Tibial nerve (tissue), 4 donors: ENCODE results near the gene CD79A. TPM values are rescaled to one million over a fixed set of nuclear protein-coding genes. Genes with fewer than 3 reads are reported as not detected.
"Not testable (repeated sequence)": the region's sequence is repeated elsewhere in the genome, so short reads cannot be mapped to it uniquely, and the experiment has no call there.

Experiments used
- DNase-seq, 2 donors: peaks; one replicate each; pipeline ENCODE4 v3.0.0-alpha.2; 2019; ENCODE audit warnings: low spot score in 2 of 2
- H3K27ac ChIP-seq, 4 donors: fragments of 200-600 bp; sonication (generic) in 3 of 4; one replicate each; pipeline ENCODE4 v1.5.1; 2017 to 2019; ENCODE audit warnings: mild to moderate bottlenecking in 1 of 4
- H3K27me3 ChIP-seq, 2 donors: fragments of 200-600 bp; sonication (generic) in 1 of 2; one replicate each; pipeline versions ENCODE4 v1.5.1 to v1.6.0; 2017 to 2019
- H3K36me3 ChIP-seq, 3 donors: fragments of 200-600 bp; sonication (generic); one replicate each; pipeline ENCODE4 v1.5.1; 2018 to 2019
- H3K4me1 ChIP-seq, 4 donors: fragments of 200-600 bp; sonication (generic) in 3 of 4; one replicate each; pipeline ENCODE4 v1.5.1; 2017 to 2019
- H3K4me3 ChIP-seq, 4 donors: fragments of 200-600 bp; sonication (generic) in 3 of 4; one replicate each; pipeline ENCODE4 v1.5.1; 2017 to 2019; ENCODE audit warnings: mild to moderate bottlenecking in 1 of 4, moderate library complexity in 1 of 4
- H3K9me3 ChIP-seq, 4 donors: fragments of 200-600 bp; sonication (generic) in 3 of 4; one replicate each; pipeline ENCODE4 v1.5.1; 2017 to 2019
- CTCF ChIP-seq, 5 experiments: fragments of 200-600 bp in 3 of 5; fragments of 450-650 bp in 2 of 5; sonication (generic) in 3 of 5; IDR thresholded peaks; one replicate each; pipeline ENCODE4 v1.5.1; 2016 to 2019; ENCODE audit warnings: antibody characterized with exemption in 5 of 5, mild to moderate bottlenecking in 3 of 5, moderate library complexity in 2 of 5
- EP300 ChIP-seq, 2 donors: sonication (generic); formaldehyde crosslinking; IDR thresholded peaks; one replicate each; pipeline ENCODE4 v1.6.1; 2017; ENCODE audit warnings: antibody characterized with exemption in 2 of 2, mild to moderate bottlenecking in 1 of 2
- POLR2A ChIP-seq, 2 donors: fragments of 450-650 bp; IDR thresholded peaks; one replicate each; pipeline ENCODE4 v1.6.1; 2017; ENCODE audit warnings: antibody characterized with exemption in 2 of 2, mild to moderate bottlenecking in 2 of 2, moderate library complexity in 2 of 2
- WGBS, 2 donors: methylation state at CpG; one replicate each; pipeline ENCODE4 v1.1.5; 2018; 5-methylcytosine and 5-hydroxymethylcytosine counted together
- total RNA-seq, 4 donors: library from RNA; depleted of rRNA; stranded (reverse); fragments of >200 nt; gene quantifications; one replicate each; pipeline ENCODE4 v1.1.0, GENCODE V29; 2016

CD79A gene
- total RNA-seq, 4 donors from 2014 or later: not detected

DNA sequence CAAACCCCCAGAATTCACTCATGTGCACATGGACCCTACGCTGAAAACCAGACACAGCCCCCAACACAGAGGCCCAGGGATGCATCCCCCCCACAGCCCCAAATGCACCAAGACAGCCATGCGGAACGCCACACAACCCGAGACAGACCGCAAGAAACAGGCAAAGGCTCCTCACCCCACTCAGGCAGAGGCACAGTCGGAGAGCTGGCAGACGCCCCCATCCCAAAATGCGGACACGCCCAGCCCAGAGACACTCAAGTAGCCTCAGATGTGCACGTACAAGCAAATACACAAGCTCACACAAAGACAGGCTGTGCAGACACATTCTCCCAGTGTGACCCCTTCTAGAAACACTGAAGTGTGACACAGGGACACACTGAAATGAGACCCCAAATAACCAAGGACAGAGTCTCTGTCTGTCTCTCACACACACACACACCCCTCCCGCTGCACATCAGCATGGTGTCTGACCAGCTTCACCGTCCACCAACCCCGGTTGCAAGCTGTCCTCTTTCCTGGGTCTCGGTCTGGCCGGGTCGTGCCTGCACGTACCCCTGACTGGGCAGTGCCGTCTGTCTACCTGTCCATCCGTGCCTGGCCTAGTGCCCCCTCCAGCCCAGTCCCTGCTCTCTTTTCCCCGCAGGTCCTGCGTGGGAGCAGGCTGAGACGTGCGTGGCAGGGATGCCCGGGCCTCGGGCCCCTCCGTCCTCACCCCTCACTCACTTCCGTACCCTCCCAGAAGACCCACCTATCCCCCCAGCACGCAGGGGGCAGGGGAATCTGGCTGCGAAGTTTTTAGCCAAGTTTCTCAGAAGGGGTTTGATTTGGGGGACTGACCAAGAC lies 35.0 kb downstream of the CD79A start:
- no peak overlapping the region for H3K27ac ChIP-seq
- DNase-seq: no peak
- H3K4me3 ChIP-seq: no peak overlapping the region
- H3K27me3 ChIP-seq: peaks cover 0 to 55% of the 10 kb centered on the region in 2 donors
- H3K9me3 ChIP-seq: no peaks in the 10 kb centered on the region
- 12 to 13% methylated on average over 15 to 21 of the region's 29 CpGs for WGBS, 2 donors
- peaks cover 0 to 18% (median 6%) of the 10 kb centered on the region in 4 donors for H3K4me1 ChIP-seq
- H3K36me3 ChIP-seq: peaks cover 0 to 13% (median 0%) of the 10 kb centered on the region in 3 donors
- TF ChIP-seq POLR2A (IDR thresholded peaks at IDR 0.05) (no peak), EP300 (IDR thresholded peaks at IDR 0.05) (no peak), CTCF (IDR thresholded peaks at IDR 0.05) (no peak)

DNA sequence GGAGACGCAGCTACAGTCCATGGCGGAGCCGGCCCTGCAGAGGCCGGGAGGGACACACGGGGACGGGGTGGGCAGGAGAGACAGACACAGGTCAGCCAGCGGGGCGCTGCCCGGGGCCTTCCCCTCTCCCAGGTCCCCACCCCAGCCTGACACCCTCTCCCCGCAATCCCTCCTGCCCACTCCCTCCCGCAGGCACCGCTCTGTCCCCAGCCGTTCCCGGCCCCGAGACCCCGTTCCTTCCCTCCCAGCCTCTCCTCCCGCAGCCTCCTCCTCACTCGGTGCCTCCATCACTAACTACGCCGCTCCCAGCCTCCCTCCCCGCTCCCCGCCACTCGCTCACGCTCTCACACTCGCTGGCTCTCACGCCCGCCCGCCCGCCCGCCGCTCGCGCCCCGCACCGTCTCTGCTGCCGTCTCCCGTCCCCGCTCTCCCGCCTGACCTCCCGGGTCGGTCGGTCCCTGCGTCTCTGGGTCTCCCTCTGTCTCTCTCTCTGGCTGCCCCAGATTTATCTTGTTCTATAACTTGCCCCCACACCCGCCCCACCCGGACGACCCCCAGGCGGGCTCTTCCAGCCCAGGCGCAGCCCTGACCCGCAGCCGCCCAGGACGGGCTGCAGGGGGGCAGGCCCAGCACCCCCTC lies 35.9 kb downstream of the CD79A start:
- Histone ChIP-seq H3K4me1 (peaks cover 0 to 18% (median 6%) of the 10 kb centered on the region in 4 donors), H3K9me3 (no peaks in the 10 kb centered on the region), H3K27ac (no peak overlapping the region), H3K36me3 (peaks cover 0 to 4% (median 0%) of the 10 kb centered on the region in 3 donors), H3K4me3 (no peak overlapping the region), H3K27me3 (peaks cover 0 to 64% of the 10 kb centered on the region in 2 donors)
- TF ChIP-seq EP300 (IDR thresholded peaks at IDR 0.05): no peak
- no peak for TF ChIP-seq POLR2A (IDR thresholded peaks at IDR 0.05)
- no peak for TF ChIP-seq CTCF (IDR thresholded peaks at IDR 0.05)
- no peak for DNase-seq
- 1 to 2% methylated on average over 43 to 51 of the region's 51 CpGs for WGBS, 2 donors

DNA sequence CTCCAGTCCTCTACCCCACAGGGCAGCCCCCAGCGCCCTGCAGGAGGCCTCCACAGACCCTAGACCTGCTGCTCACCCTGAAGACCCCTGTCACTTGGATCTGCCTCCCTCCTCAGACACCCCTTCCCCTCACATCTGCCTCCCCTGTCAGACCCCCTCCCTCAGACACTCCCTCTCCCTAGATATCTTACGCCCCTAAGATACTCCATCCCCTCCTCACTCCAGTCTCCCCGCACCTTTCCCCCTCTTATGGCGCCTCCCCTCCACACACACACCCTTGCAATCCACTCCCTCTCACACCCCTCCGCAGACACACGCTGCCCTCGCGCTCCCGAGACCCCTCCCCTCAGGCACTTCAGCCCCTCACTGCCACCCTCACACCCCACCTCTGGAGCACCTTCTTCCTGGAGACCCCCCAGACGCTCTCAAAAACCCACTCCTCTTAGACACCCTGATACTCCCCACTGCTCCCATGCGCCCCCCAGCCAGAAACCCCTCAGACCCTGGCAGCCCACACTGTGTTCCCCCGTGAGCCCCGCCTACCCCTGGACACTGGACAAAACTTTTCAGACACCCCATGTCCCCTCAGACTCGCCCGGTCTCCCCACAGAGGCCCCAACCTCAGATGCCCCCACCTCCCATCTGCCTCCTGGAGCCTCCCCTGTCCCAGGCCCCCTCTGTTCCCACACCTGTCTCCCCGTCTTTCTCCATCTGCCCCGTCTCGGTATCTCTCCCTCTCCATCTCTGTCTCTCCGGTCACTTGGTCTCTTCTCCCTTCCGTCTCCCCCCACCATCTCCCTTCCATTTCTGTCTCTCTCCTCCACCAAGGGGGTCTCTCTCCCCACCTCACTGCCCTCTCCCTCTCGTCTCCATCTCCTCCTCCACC lies 36.7 kb downstream of the CD79A start:
- no peaks in the 10 kb centered on the region for H3K36me3 ChIP-seq
- no peak for DNase-seq
- WGBS, 2 donors: 7 to 9% methylated on average over 20 to 21 of the region's 21 CpGs
- H3K4me3 ChIP-seq: no peak overlapping the region
- no peak overlapping the region for H3K27ac ChIP-seq
- H3K4me1 ChIP-seq: peaks cover 0 to 18% (median 6%) of the 10 kb centered on the region in 4 donors
- peaks cover 0 to 71% of the 10 kb centered on the region in 2 donors for H3K27me3 ChIP-seq
- H3K9me3 ChIP-seq: no peaks in the 10 kb centered on the region
- TF ChIP-seq CTCF (IDR thresholded peaks at IDR 0.05): no peak
- no peak for TF ChIP-seq EP300 (IDR thresholded peaks at IDR 0.05)
- TF ChIP-seq POLR2A (IDR thresholded peaks at IDR 0.05): no peak

DNA sequence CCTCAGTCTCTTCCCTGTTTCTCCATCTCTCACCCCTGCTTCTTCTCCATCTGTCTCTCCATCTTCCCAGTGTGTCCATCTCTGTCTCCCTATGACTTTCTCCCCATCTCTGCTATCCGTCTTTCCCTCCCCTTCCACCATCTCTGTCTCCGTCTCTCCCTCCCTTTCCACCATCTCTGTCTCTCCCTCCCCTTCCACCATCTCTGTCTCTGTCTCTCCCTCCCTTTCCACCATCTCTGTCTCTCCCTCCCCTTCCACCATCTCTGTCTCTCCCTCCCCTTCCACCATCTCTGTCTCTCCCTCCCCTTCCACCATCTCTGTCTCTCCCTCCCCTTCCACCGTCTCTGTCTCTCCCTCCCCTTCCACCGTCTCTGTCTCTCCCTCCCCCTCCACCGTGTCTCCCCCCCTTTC lies 37.4 kb downstream of the CD79A start:
- DNase-seq, H3K4me3 ChIP-seq, H3K9me3 ChIP-seq, H3K27ac ChIP-seq, H3K36me3 ChIP-seq: not testable (repeated sequence)
- H3K4me1 ChIP-seq: peaks cover 0 to 18% (median 6%) of the 10 kb centered on the region in 4 donors
- WGBS, 2 donors: 3 to 5% methylated on average over 3 to 5 of the region's 5 CpGs
- peaks cover 0 to 78% of the 10 kb centered on the region in 2 donors for H3K27me3 ChIP-seq

GRCh38 chr19:41915021-41915775 lies 38.1 kb downstream of the CD79A start:
- H3K4me1 ChIP-seq: peaks cover 0 to 18% (median 6%) of the 10 kb centered on the region in 4 donors
- no peak overlapping the region for H3K4me3 ChIP-seq
- 3 to 7% methylated on average over 25 to 38 of the region's 38 CpGs for WGBS, 2 donors
- no peak overlapping the region for H3K27ac ChIP-seq
- H3K36me3 ChIP-seq: no peaks in the 10 kb centered on the region
- H3K27me3 ChIP-seq: peaks cover 0 to 85% of the 10 kb centered on the region in 2 donors
- H3K9me3 ChIP-seq: no peaks in the 10 kb centered on the region
- no peak for DNase-seq
- TF ChIP-seq EP300 (IDR thresholded peaks at IDR 0.05): no peak
- no peak for TF ChIP-seq POLR2A (IDR thresholded peaks at IDR 0.05)
